HG02970 (cell line): ENCODE results near the gene DNER.
"Not testable (repeated sequence)": the region's sequence is repeated elsewhere in the genome, so short reads cannot be mapped to it uniquely, and the experiment has no call there.

Source experiments
- ATAC-seq: cut with Tn5 transposase; IDR thresholded peaks from one replicate; pipeline ENCODE4 v1.9.1; 2021; ENCODE audit warnings: mild to moderate bottlenecking, moderate library complexity, moderate number of reproducible peaks; ENCODE audit not compliant: unreplicated experiment, low FRiP score

Gene DNER

GRCh38 chr2:229409751-229410181 is 304.6 kb downstream of the DNER start:
- ATAC-seq, result no peak

GRCh38 chr2:229408962-229409361 is 305.4 kb downstream of the DNER start:
- ATAC-seq, result no peak

- ATAC-seq, result no peak
These were observed 306.0 kb downstream of the DNER start for GRCh38 chr2:229408356-229408755.

GRCh38 chr2:229407170-229407569 is 307.2 kb downstream of the DNER start:
- ATAC-seq, result no peak

GRCh38 chr2:229405796-229406195 is 308.6 kb downstream of the DNER start:
- no peak for ATAC-seq

GRCh38 chr2:229403296-229403695 is 311.1 kb downstream of the DNER start:
- ATAC-seq, result no peak

GRCh38 chr2:229401171-229401865 is 313.0 kb downstream of the DNER start:
- ATAC-seq, result no peak

GRCh38 chr2:229393926-229394325 is 320.4 kb downstream of the DNER start:
- ATAC-seq, result no peak

- ATAC-seq, result no peak
These were observed 322.2 kb downstream of the DNER start for GRCh38 chr2:229392196-229392595.

- ATAC-seq, result no peak
These were observed 325.6 kb downstream of the DNER start for GRCh38 chr2:229388731-229389130.

GRCh38 chr2:229387866-229388265 is 326.5 kb downstream of the DNER start:
- no peak for ATAC-seq

- ATAC-seq, result no peak
These were observed 334.2 kb downstream of the DNER start for GRCh38 chr2:229380101-229380625.

GRCh38 chr2:229378386-229378785 is 336.0 kb downstream of the DNER start:
- ATAC-seq, result no peak

- ATAC-seq, result no peak
These were observed 337.5 kb downstream of the DNER start for GRCh38 chr2:229376866-229377265.

- no peak for ATAC-seq
These were observed 339.1 kb downstream of the DNER start for GRCh38 chr2:229375251-229375650.

GRCh38 chr2:229373311-229373710 is 341.0 kb downstream of the DNER start:
- not testable (repeated sequence) for ATAC-seq

- no peak for ATAC-seq
These were observed 342.1 kb downstream of the DNER start for GRCh38 chr2:229372207-229372606.

GRCh38 chr2:229371086-229371485 is 343.3 kb downstream of the DNER start:
- ATAC-seq, result no peak

- no peak for ATAC-seq
These were observed 343.8 kb downstream of the DNER start for GRCh38 chr2:229370509-229370908.

GRCh38 chr2:229363185-229363814 is 351.1 kb downstream of the DNER start:
- no peak for ATAC-seq

GRCh38 chr2:229350883-229351282 is 363.5 kb downstream of the DNER start:
- no peak for ATAC-seq
